GM12801 (cell line): ENCODE results near the gene RNF144A.

Source experiments
- CTCF ChIP-seq: IDR thresholded peaks from one replicate; pipeline ENCODE4 v1.5.1; 2011; ENCODE audit warnings: control low read depth; ENCODE audit not compliant: insufficient read length; ENCODE audit errors: extremely low read depth

RNF144A gene

GRCh38 chr2:7020059-7020458, 102.8 kb downstream of the RNF144A start:
- no peak for TF ChIP-seq CTCF

GRCh38 chr2:7020468-7020867, 103.3 kb downstream of the RNF144A start:
- TF ChIP-seq CTCF = no peak

- TF ChIP-seq CTCF = no peak
These were observed 103.8 kb downstream of the RNF144A start for GRCh38 chr2:7020939-7021470.

GRCh38 chr2:7022492-7023385, 105.5 kb downstream of the RNF144A start:
- no peak for TF ChIP-seq CTCF

- TF ChIP-seq CTCF = no peak
These were observed 106.3 kb downstream of the RNF144A start for GRCh38 chr2:7023542-7023941.

GRCh38 chr2:7024261-7024660, 107.0 kb downstream of the RNF144A start:
- no peak for TF ChIP-seq CTCF

- no peak for TF ChIP-seq CTCF
These were observed 107.9 kb downstream of the RNF144A start for GRCh38 chr2:7025082-7025481.
